GM13976 (cell line): ENCODE data around the gene ADORA2B.

Source experiments
- DNase-seq: peaks from one replicate; pipeline ENCODE4 v3.0.0; 2012; ENCODE audit warnings: low spot score
- CTCF ChIP-seq: IDR thresholded peaks from 2 replicates; pipeline ENCODE4 v1.5.1; 2012; ENCODE audit warnings: borderline replicate concordance, mild to moderate bottlenecking; ENCODE audit not compliant: insufficient read depth; ENCODE audit errors: extremely low read depth, missing control alignments, control extremely low read depth
- in situ Hi-C: fragments of 300-500 bp; cut with MboI; formaldehyde crosslinking; loops from one replicate; pipeline ENCODE4 v1.12.0; 2022; ENCODE audit warnings: low sequenced_read_pairs, mixed read lengths, inconsistent platforms; ENCODE audit not compliant: unreplicated experiment

The ADORA2B gene

GRCh38 chr17:15970500-15970899 lies 25.6 kb downstream of the ADORA2B start:
- in situ Hi-C loops, result loop anchor here (25.0 kb wide), 1 partner anchor 133 kb away; no protein-coding TSS in a partner anchor
- no peak for TF ChIP-seq CTCF
- no peak for DNase-seq

- in situ Hi-C loops, result loop anchor here (25.0 kb wide), 1 partner anchor 134 kb away; no protein-coding TSS in a partner anchor
- no peak for TF ChIP-seq CTCF
- DNase-seq, result no peak
Observed at GRCh38 chr17:15971098-15971678, 26.3 kb downstream of the ADORA2B start.

GRCh38 chr17:15971882-15972281 lies 27.0 kb downstream of the ADORA2B start:
- DNase-seq, result no peak
- no peak for TF ChIP-seq CTCF

GRCh38 chr17:15972497-15972951 lies 27.6 kb downstream of the ADORA2B start:
- DNase-seq, result no peak
- in situ Hi-C loops, result loop anchor here (25.0 kb wide), 1 partner anchor 135 kb away; no protein-coding TSS in a partner anchor
- TF ChIP-seq CTCF, result no peak

More at GRCh38 chr17:15971882-15972281, 27.0 kb downstream of the ADORA2B start:
- in situ Hi-C loops, result loop anchor here (25.0 kb wide), 1 partner anchor 135 kb away; no protein-coding TSS in a partner anchor

GRCh38 chr17:15973016-15973415 lies 28.1 kb downstream of the ADORA2B start:
- TF ChIP-seq CTCF, result no peak
- DNase-seq, result no peak
- in situ Hi-C loops, result loop anchor here (25.0 kb wide), 1 partner anchor 136 kb away; no protein-coding TSS in a partner anchor

- TF ChIP-seq CTCF, result no peak
- in situ Hi-C loops, result loop anchor here (25.0 kb wide), 1 partner anchor 137 kb away; no protein-coding TSS in a partner anchor
- DNase-seq, result no peak
Observed at GRCh38 chr17:15973834-15974233, 28.9 kb downstream of the ADORA2B start.
